Measurements from ENCODE around the gene KIF5A. TPM values are rescaled to one million over a fixed set of nuclear protein-coding genes. Genes with fewer than 3 reads are reported as not detected.

KIF5A gene
- total and polyA plus RNA-seq, 2 of the 4 experiments (the other 2 are of a cell fraction), result 0.15 to 0.18 TPM

DNA sequence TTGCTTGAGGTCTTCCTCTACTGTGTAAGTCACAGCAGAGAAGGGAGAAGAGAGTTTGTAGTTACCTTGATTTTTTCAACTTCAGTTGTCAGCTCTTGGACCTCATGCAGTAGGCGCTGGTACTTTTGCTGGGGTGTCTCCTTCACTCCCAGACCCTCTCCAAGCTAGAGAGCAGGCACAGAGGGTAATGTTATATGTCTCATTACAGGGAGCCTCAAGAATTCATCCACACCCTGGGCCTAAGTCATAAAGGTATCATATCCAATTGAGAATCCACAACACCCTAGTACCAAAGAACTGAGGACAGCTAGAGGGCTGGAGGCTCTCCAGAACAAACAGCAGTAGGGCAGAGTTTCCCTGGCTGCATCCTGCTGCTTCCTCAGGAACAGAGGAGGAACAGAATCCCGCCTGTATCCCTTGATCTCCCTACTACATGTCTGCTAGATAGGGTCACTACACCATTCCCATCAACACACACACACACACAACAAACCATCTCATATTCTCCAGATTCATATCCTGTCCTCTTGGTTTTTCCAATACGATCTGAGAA lies 14.8 kb upstream of the KIF5A start:
- Histone ChIP-seq H3K4me3 (ENCODE audit: insufficient read depth, low read depth, low read length) (no peak overlapping the region), H2BK15ac (ENCODE audit: low read depth, low read length) (no peak overlapping the region), H2BK20ac (ENCODE audit: low read depth, low read length) (no peak overlapping the region), H2AK9ac (replicated peaks; ENCODE audit: low read depth, low read length, poor library complexity) (no peak overlapping the region), H3K4me2 (ENCODE audit: low read depth, low read length) (no peak overlapping the region), H2BK120ac (ENCODE audit: low read depth, low read length) (no peak overlapping the region), H2AK5ac (ENCODE audit: low read depth, low read length) (no peak overlapping the region), H3K23ac (ENCODE audit: low read depth, low read length) (no peak overlapping the region), H3K18ac (ENCODE audit: low read depth, low read length) (no peak overlapping the region), H3K14ac (replicated peaks; ENCODE audit: low read depth, low read length) (no peak overlapping the region), H3K27me3 (ENCODE audit: control insufficient read depth, insufficient read depth, low read length) (no peaks in the 10 kb centered on the region), H3K56ac (ENCODE audit: extremely low read depth, insufficient read depth, low read length) (no peak overlapping the region), H3K27ac (ENCODE audit: insufficient read depth, low read length) (no peak overlapping the region), H3K9me1 (ENCODE audit: insufficient read depth, low read length) (peaks cover 8% of the 10 kb centered on the region; the same call in 1 of the 2 replicates), H2BK5ac (ENCODE audit: low read depth, low read length, poor library complexity, severe bottlenecking) (no peak overlapping the region), H3K79me1 (ENCODE audit: low read depth in 1 of 2, low read length in 2 of 2) (peaks cover 28 to 53% of the 10 kb centered on the region in 2 experiments), H4K8ac (ENCODE audit: low read depth in 2 of 2, low read length in 2 of 2) (no peak overlapping the region), H3K9ac (ENCODE audit: low read depth, low read length) (no peak overlapping the region), H4K5ac (ENCODE audit: low read depth, low read length) (no peak overlapping the region), H3K36me3 (ENCODE audit: control insufficient read depth, insufficient read depth, low read length) (peaks cover 69% of the 10 kb centered on the region), H3K4me1 (ENCODE audit: control insufficient read depth, insufficient read depth, low read length) (no peaks in the 10 kb centered on the region), H3K4ac (ENCODE audit: low read depth, low read length) (no peak overlapping the region), H4K91ac (ENCODE audit: insufficient read depth, low read depth, low read length) (no peak overlapping the region), H4K20me1 (ENCODE audit: insufficient read depth, low read length) (peaks cover 2% of the 10 kb centered on the region; the same call in 1 of the 2 replicates), H2AFZ (replicated peaks; ENCODE audit: low read length, poor library complexity) (no peak overlapping the region), H3K9me3 (ENCODE audit: control insufficient read depth, insufficient read depth, low read length) (no peaks in the 10 kb centered on the region)
- ChIA-PET CTCF (no interaction called here), POLR2A (ENCODE audit: unreplicated experiment) (no interaction called here)
- ATAC-seq (ENCODE audit: low read depth) (no peak), DNase-seq (no peak)
- in situ Hi-C loops (cut with MboI; ENCODE audit: low sequenced_read_pairs), result no loop called here
- TF ChIP-seq, protein P1, sequence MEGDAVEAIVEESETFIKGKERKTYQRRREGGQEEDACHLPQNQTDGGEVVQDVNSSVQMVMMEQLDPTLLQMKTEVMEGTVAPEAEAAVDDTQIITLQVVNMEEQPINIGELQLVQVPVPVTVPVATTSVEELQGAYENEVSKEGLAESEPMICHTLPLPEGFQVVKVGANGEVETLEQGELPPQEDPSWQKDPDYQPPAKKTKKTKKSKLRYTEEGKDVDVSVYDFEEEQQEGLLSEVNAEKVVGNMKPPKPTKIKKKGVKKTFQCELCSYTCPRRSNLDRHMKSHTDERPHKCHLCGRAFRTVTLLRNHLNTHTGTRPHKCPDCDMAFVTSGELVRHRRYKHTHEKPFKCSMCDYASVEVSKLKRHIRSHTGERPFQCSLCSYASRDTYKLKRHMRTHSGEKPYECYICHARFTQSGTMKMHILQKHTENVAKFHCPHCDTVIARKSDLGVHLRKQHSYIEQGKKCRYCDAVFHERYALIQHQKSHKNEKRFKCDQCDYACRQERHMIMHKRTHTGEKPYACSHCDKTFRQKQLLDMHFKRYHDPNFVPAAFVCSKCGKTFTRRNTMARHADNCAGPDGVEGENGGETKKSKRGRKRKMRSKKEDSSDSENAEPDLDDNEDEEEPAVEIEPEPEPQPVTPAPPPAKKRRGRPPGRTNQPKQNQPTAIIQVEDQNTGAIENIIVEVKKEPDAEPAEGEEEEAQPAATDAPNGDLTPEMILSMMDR (conservative IDR thresholded peaks at IDR 0.05; ENCODE audit: low read depth, low read length), result no peak
- TF ChIP-seq BHLHE40 (IDR thresholded peaks at IDR 0.05; ENCODE audit: low read depth, low read length), result no peak
- TF ChIP-seq, protein P2, sequence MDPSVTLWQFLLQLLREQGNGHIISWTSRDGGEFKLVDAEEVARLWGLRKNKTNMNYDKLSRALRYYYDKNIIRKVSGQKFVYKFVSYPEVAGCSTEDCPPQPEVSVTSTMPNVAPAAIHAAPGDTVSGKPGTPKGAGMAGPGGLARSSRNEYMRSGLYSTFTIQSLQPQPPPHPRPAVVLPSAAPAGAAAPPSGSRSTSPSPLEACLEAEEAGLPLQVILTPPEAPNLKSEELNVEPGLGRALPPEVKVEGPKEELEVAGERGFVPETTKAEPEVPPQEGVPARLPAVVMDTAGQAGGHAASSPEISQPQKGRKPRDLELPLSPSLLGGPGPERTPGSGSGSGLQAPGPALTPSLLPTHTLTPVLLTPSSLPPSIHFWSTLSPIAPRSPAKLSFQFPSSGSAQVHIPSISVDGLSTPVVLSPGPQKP (IDR thresholded peaks at IDR 0.05; ENCODE audit: borderline replicate concordance, low read depth, low read length), result no peak
- TF ChIP-seq MAZ (IDR thresholded peaks at IDR 0.05; ENCODE audit: borderline replicate concordance, low read depth, low read length), result no peak
- no peak for TF ChIP-seq RFX5 (IDR thresholded peaks at IDR 0.05; ENCODE audit: low read depth, low read length)
- TF ChIP-seq SMC3 (IDR thresholded peaks at IDR 0.05; ENCODE audit: low read depth, low read length), result no peak
- TF ChIP-seq MXI1 (IDR thresholded peaks at IDR 0.05; ENCODE audit: borderline replicate concordance, low read depth, low read length), result no peak
- no peak for TF ChIP-seq FOS (IDR thresholded peaks at IDR 0.05; ENCODE audit: low read depth, low read length)
- TF ChIP-seq NFE2L2 (IDR thresholded peaks at IDR 0.05; ENCODE audit: low read depth, low read length), result no peak
- no peak for TF ChIP-seq RCOR1 (IDR thresholded peaks at IDR 0.05; ENCODE audit: insufficient replicate concordance, low read length)
- no peak for TF ChIP-seq USF2 (IDR thresholded peaks at IDR 0.05; ENCODE audit: low read depth, low read length)
- TF ChIP-seq MAFK (IDR thresholded peaks at IDR 0.05; ENCODE audit: low read depth, low read length), result no peak
- no peak for TF ChIP-seq RAD21 (IDR thresholded peaks at IDR 0.05; ENCODE audit: low read length)
- no peak for TF ChIP-seq CEBPB (IDR thresholded peaks at IDR 0.05; ENCODE audit: low read depth, low read length)
- TF ChIP-seq CHD1 (IDR thresholded peaks at IDR 0.05; ENCODE audit: low read depth, low read length), result no peak
- no peak for TF ChIP-seq POLR2A (IDR thresholded peaks at IDR 0.05; ENCODE audit: low read depth, low read length)
- no TSS peak for BruUV-seq (replicated peaks)
- no CpG with 5 or more reads among the region's 3 CpGs for WGBS, 2 experiments (ENCODE audit: extremely low coverage in 2 of 2, insufficient read length in 1 of 2)
- intact Hi-C loops (cut with micrococcal nuclease), result no loop called here
- dilution Hi-C loops (cut with HindIII; ENCODE audit: low sequenced_read_pairs, unreplicated experiment), result no loop called here
